PC-9 (cell line): Measurements from ENCODE around the gene GLP2R. TPM values are rescaled to one million over a fixed set of nuclear protein-coding genes. Genes with fewer than 3 reads are reported as not detected.

Source experiments
- BruUV-seq: library from RNA; stranded (reverse); fragments of 400-500 nt; replicated peaks from 2 replicates; lab custom pipeline; 2021; lab: Mats Ljungman, UMichigan
- CTCF ChIA-PET: fragments of 300-600 bp; sonication (Branson Sonifier 250); formaldehyde crosslinking; loops from one replicate; lab custom pipeline; 2022; ENCODE audit warnings: antibody characterized with exemption; lab: Charles Lee
- POLR2A ChIA-PET: fragments of 300-600 bp; sonication (Branson Sonifier 250); formaldehyde crosslinking; loops from one replicate; lab custom pipeline; 2022; ENCODE audit warnings: antibody characterized with exemption; ENCODE audit not compliant: unreplicated experiment; lab: Charles Lee
- DNase-seq, 2 experiments: peaks; one replicate each; pipeline versions ENCODE4 v3.0.0 to v3.0.0-alpha.2; 2015 to 2022; ENCODE audit warnings: mixed read lengths in 1 of 2
- H2AFZ ChIP-seq: fragments of 200-600 bp; sonication (generic); 2 replicates; pipeline ENCODE4 v1.8.1; 2017; ENCODE audit warnings: antibody characterized with exemption
- H3F3A ChIP-seq: fragments of 200-600 bp; sonication (generic); 2 replicates; pipeline ENCODE4 v1.8.1; 2017; ENCODE audit warnings: antibody characterized with exemption, mild to moderate bottlenecking, low read depth; ENCODE audit not compliant: insufficient read depth
- H3K27ac ChIP-seq: fragments of 200-600 bp; sonication (generic); 2 replicates; pipeline ENCODE4 v1.6.1; 2016; ENCODE audit warnings: mixed run types
- H3K27me3 ChIP-seq: fragments of 200-600 bp; sonication (generic); 2 replicates; pipeline ENCODE4 v1.6.1; 2016; ENCODE audit warnings: low read depth, mixed run types; ENCODE audit not compliant: insufficient read depth
- H3K36me3 ChIP-seq: fragments of 200-600 bp; sonication (generic); 2 replicates; pipeline ENCODE4 v1.6.1; 2016; ENCODE audit warnings: low read depth, mixed run types
- H3K4me1 ChIP-seq: fragments of 200-600 bp; sonication (generic); replicated peaks from 2 replicates; pipeline ENCODE4 v1.6.1; 2016; ENCODE audit warnings: mixed run types; ENCODE audit not compliant: insufficient read depth
- H3K4me2 ChIP-seq: fragments of 200-600 bp; sonication (generic); 2 replicates; pipeline ENCODE4 v1.6.1; 2017; ENCODE audit warnings: mixed run types
- H3K4me3 ChIP-seq: fragments of 200-600 bp; sonication (generic); 2 replicates; pipeline ENCODE4 v1.6.1; 2016; ENCODE audit warnings: mixed run types
- H3K79me2 ChIP-seq: fragments of 200-600 bp; sonication (generic); 2 replicates; pipeline ENCODE4 v1.6.1; 2017; ENCODE audit warnings: low read depth, mixed run types
- H3K9me2 ChIP-seq: fragments of 200-600 bp; sonication (generic); 2 replicates; pipeline ENCODE4 v1.8.1; 2017; ENCODE audit warnings: mild to moderate bottlenecking; ENCODE audit not compliant: insufficient read depth
- H3K9me3 ChIP-seq: fragments of 200-600 bp; sonication (generic); 2 replicates; pipeline ENCODE4 v1.8.1; 2016; ENCODE audit warnings: low read depth; ENCODE audit not compliant: insufficient read depth
- H4K20me1 ChIP-seq: fragments of 200-600 bp; sonication (generic); 2 replicates; pipeline ENCODE4 v1.8.1; 2017; ENCODE audit not compliant: insufficient read depth
- EZH2 ChIP-seq: fragments of 200-600 bp; sonication (generic); IDR thresholded peaks from 2 replicates; pipeline ENCODE4 v1.8.0; 2017; ENCODE audit warnings: antibody characterized with exemption, low read depth
- intact Hi-C: fragments of 100-400 bp; cut with micrococcal nuclease; formaldehyde crosslinking; loops from one replicate; pipeline ENCODE4 v1.10.0; 2022; ENCODE audit not compliant: unreplicated experiment
- total RNA-seq: library from RNA; stranded (reverse); gene quantifications from 2 replicates; pipeline ENCODE4 v1.2.3, GENCODE V29; 2021
- TF ChIP-seq, protein P1 (sequence below): fragments of 200-600 bp; sonication (generic); conservative IDR thresholded peaks from 2 replicates; pipeline ENCODE4 v1.6.1; 2017; ENCODE audit warnings: mixed run types, antibody characterized with exemption, mild to moderate bottlenecking, moderate library complexity

The GLP2R gene
- total RNA-seq, 1 experiment from 2014 or later: 3.2 TPM

DNA sequence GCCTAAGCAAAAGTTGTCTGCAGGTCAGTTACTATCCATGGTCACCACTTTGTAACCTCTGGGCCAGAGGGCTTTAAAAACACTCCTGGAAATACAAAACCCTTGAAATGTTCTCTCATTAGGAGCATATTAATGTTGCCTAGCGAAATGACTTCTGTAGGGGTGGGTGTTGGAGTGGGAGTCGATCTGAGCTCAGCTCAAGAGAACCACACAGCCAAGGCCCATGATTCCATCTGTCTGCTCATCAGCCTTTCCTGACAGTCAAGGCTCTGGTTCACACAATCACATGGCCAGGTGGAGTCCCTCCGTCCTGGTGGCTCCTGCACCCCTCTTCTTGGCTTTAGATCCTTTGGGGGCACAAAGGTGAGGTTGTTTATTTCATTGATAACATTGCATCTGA, 52.6 kb downstream of the GLP2R start:
- intact Hi-C loops: no loop called here
- POLR2A ChIA-PET: no interaction called here
- Histone ChIP-seq H3K27me3 (no peaks in the 10 kb centered on the region), H3K9me3 (peaks cover 15% of the 10 kb centered on the region; the same call in 1 of the 2 replicates), H2AFZ (no peak overlapping the region), H3K4me1 (peaks cover 54% of the 10 kb centered on the region), H3K4me3 (no peak overlapping the region), H3K4me2 (0 out of 2 replicates have a peak overlapping the region, but pooled peaks have one; percentile 26), H3K79me2 (no peaks in the 10 kb centered on the region), H3K9me2 (no peaks in the 10 kb centered on the region), H3K36me3 (no peaks in the 10 kb centered on the region), H4K20me1 (no peaks in the 10 kb centered on the region), H3F3A (peaks cover 35% of the 10 kb centered on the region; the same call in 1 of the 2 replicates), H3K27ac (peak overlapping the region; percentile 34; the same call in 1 of the 2 replicates)
- BruUV-seq: no TSS peak
- CTCF ChIA-PET: interaction anchor here (0.5 kb wide), 1 partner anchor 43 kb away, joined by 3 read pairs; no protein-coding TSS in a partner anchor
- no peak for DNase-seq
- TF ChIP-seq, protein P1, sequence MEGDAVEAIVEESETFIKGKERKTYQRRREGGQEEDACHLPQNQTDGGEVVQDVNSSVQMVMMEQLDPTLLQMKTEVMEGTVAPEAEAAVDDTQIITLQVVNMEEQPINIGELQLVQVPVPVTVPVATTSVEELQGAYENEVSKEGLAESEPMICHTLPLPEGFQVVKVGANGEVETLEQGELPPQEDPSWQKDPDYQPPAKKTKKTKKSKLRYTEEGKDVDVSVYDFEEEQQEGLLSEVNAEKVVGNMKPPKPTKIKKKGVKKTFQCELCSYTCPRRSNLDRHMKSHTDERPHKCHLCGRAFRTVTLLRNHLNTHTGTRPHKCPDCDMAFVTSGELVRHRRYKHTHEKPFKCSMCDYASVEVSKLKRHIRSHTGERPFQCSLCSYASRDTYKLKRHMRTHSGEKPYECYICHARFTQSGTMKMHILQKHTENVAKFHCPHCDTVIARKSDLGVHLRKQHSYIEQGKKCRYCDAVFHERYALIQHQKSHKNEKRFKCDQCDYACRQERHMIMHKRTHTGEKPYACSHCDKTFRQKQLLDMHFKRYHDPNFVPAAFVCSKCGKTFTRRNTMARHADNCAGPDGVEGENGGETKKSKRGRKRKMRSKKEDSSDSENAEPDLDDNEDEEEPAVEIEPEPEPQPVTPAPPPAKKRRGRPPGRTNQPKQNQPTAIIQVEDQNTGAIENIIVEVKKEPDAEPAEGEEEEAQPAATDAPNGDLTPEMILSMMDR: no peak
- no peak for TF ChIP-seq EZH2

DNA sequence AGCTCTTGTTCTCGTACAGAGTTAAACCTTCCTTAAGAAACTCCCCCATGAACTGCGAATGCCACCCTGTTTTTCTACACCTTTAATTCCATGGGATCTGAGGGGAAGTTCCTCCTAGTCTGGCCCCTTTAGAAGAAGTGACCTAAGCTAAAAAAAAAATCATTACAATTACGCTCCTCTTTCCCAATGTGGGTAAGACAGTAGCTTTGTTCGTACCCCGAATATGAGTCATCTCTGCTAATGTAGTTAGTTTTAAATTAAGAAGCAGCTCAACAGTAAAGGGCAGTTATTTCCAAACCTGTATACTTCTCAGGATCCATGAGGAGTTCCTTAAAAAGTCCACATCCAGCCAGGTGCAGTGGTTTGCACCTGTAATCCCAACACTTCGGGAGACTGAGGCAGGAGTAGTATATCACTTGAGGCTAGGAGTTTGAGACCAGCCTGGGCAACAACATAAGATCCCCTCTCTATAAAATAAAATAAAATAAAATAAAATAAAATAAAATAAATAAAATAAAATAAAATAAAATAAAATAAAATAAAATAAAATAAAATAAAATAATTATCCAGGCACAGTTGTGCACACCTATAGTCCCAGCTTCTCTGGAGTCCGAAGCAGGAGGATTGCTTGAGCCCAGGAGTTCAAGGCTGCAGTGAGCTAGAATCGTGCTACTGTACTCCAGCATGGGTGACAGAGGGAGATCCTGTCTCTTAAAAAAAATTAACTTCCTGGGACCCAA, 53.2 kb downstream of the GLP2R start:
- POLR2A ChIA-PET: no interaction called here
- peak overlapping the region; percentile 34; the same call in 1 of the 2 replicates for H3K27ac ChIP-seq
- peaks cover 18% of the 10 kb centered on the region; the same call in 1 of the 2 replicates for H3K9me3 ChIP-seq
- no peak overlapping the region for H3K4me3 ChIP-seq
- H3K4me2 ChIP-seq: 0 out of 2 replicates have a peak overlapping the region, but pooled peaks have one; percentile 26
- intact Hi-C loops: no loop called here
- H4K20me1 ChIP-seq: no peaks in the 10 kb centered on the region
- H3K4me1 ChIP-seq: peaks cover 54% of the 10 kb centered on the region
- no TSS peak for BruUV-seq
- no peaks in the 10 kb centered on the region for H3K9me2 ChIP-seq
- H3K27me3 ChIP-seq: no peaks in the 10 kb centered on the region
- no peaks in the 10 kb centered on the region for H3K79me2 ChIP-seq
- CTCF ChIA-PET: interaction anchor here (0.6 kb wide), 1 partner anchor 252 kb away, joined by 3 read pairs; no protein-coding TSS in a partner anchor
- no peaks in the 10 kb centered on the region for H3K36me3 ChIP-seq
- H3F3A ChIP-seq: peaks cover 35% of the 10 kb centered on the region; the same call in 1 of the 2 replicates
- TF ChIP-seq, protein P1: no peak
- no peak for TF ChIP-seq EZH2
- no peak overlapping the region for H2AFZ ChIP-seq
- DNase-seq: peak in 1 of 2 experiments; percentile 61

DNA sequence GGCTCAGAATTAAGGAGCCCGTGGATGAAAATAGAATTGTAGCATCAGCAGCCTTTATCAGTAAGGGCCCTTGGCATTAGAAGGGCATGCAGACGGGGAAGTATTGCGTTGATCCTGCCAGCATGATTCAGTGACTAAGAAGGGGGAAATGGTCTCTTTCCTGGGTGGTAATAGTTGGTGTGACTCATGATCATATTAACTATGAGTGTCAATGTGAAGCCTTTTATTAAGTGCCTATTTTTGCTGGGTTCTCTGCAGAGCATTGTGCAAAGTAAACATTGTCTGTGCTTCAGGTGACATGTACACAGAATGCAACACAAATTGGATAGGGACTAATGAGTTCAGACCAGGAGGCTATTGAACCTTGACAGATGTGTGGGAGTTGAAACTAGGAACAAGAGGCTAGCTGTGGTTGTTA, 54.9 kb downstream of the GLP2R start:
- no peak overlapping the region for H2AFZ ChIP-seq
- peaks cover 42% of the 10 kb centered on the region for H3K4me1 ChIP-seq
- no peaks in the 10 kb centered on the region for H3K79me2 ChIP-seq
- TF ChIP-seq EZH2: no peak
- TF ChIP-seq, protein P1: no peak
- peak overlapping the region; percentile 42; the same call in 1 of the 2 replicates for H3K4me2 ChIP-seq
- H3F3A ChIP-seq: peaks cover 26% of the 10 kb centered on the region; the same call in 1 of the 2 replicates
- H3K9me2 ChIP-seq: no peaks in the 10 kb centered on the region
- no peaks in the 10 kb centered on the region for H3K36me3 ChIP-seq
- ChIA-PET CTCF (interaction anchor here (1.0 kb wide), 1 partner anchor 60 kb away, joined by 3 read pairs; no protein-coding TSS in a partner anchor), POLR2A (no interaction called here)
- 0 out of 2 replicates have a peak overlapping the region, but pooled peaks have one; percentile 9 for H3K4me3 ChIP-seq
- H3K27ac ChIP-seq: peak overlapping the region; percentile 72
- H4K20me1 ChIP-seq: no peaks in the 10 kb centered on the region
- H3K9me3 ChIP-seq: peaks cover 18% of the 10 kb centered on the region; the same call in 1 of the 2 replicates
- no TSS peak for BruUV-seq
- peak; percentile 64 to 92 for DNase-seq
- intact Hi-C loops: loop anchor here (1.0 kb wide), 1 partner anchor 44 kb away; no protein-coding TSS in a partner anchor
- H3K27me3 ChIP-seq: no peaks in the 10 kb centered on the region
